Tibial nerve (tissue), 4 donors: Measurements from ENCODE around the gene TRPM1.

Source experiments
- CTCF ChIP-seq, 5 experiments: fragments of 200-600 bp in 3 of 5; fragments of 450-650 bp in 2 of 5; sonication (generic) in 3 of 5; IDR thresholded peaks; one replicate each; pipeline ENCODE4 v1.5.1; 2016 to 2019; ENCODE audit warnings: antibody characterized with exemption in 5 of 5, mild to moderate bottlenecking in 3 of 5, moderate library complexity in 2 of 5
- EP300 ChIP-seq, 2 donors: sonication (generic); formaldehyde crosslinking; IDR thresholded peaks; one replicate each; pipeline ENCODE4 v1.6.1; 2017; ENCODE audit warnings: antibody characterized with exemption in 2 of 2, mild to moderate bottlenecking in 1 of 2
- POLR2A ChIP-seq, 2 donors: fragments of 450-650 bp; IDR thresholded peaks; one replicate each; pipeline ENCODE4 v1.6.1; 2017; ENCODE audit warnings: antibody characterized with exemption in 2 of 2, mild to moderate bottlenecking in 2 of 2, moderate library complexity in 2 of 2

GRCh38 chr15:31125061-31125460 lies 23.5 kb upstream of the TRPM1 start:
- TF ChIP-seq CTCF (IDR thresholded peaks at IDR 0.05) (no peak), POLR2A (IDR thresholded peaks at IDR 0.05) (no peak), EP300 (IDR thresholded peaks at IDR 0.05) (no peak)
